IPS DF 4.7 (cell line): Measurements from ENCODE around the gene MEIOC.
"Not testable (repeated sequence)": the region's sequence is repeated elsewhere in the genome, so short reads cannot be mapped to it uniquely, and the experiment has no call there.

Source experiments
- DNase-seq: peaks from one replicate; pipeline ENCODE4 v3.0.0-alpha.2; 2013; ENCODE audit warnings: low spot score; ENCODE audit errors: extremely low read depth

The MEIOC gene

GRCh38 chr17:44647736-44648135, 8.5 kb upstream of the MEIOC start:
- DNase-seq = no peak

- DNase-seq = no peak
Measured at GRCh38 chr17:44648963-44649362, 7.3 kb upstream of the MEIOC start.

- no peak for DNase-seq
Measured at GRCh38 chr17:44651228-44651627, 5.0 kb upstream of the MEIOC start.

GRCh38 chr17:44652727-44653126, 3.5 kb upstream of the MEIOC start:
- no peak for DNase-seq

- no peak for DNase-seq
Measured at GRCh38 chr17:44653384-44653783, 2.9 kb upstream of the MEIOC start.

GRCh38 chr17:44653954-44654353, 2.3 kb upstream of the MEIOC start:
- no peak for DNase-seq

- DNase-seq = no peak
Measured at GRCh38 chr17:44661835-44662234, 5.6 kb downstream of the MEIOC start.

GRCh38 chr17:44663095-44663494, 6.8 kb downstream of the MEIOC start:
- DNase-seq = no peak

- DNase-seq = no peak
Measured at GRCh38 chr17:44664867-44665266, 8.6 kb downstream of the MEIOC start.

GRCh38 chr17:44666006-44666405, 9.7 kb downstream of the MEIOC start:
- no peak for DNase-seq

- no peak for DNase-seq
Measured at GRCh38 chr17:44672479-44673093, 16.3 kb downstream of the MEIOC start.

- no peak for DNase-seq
Measured at GRCh38 chr17:44673893-44674292, 17.6 kb downstream of the MEIOC start.

GRCh38 chr17:44677136-44677535, 20.9 kb downstream of the MEIOC start:
- DNase-seq = no peak

GRCh38 chr17:44683303-44683702, 27.0 kb downstream of the MEIOC start:
- not testable (repeated sequence) for DNase-seq

GRCh38 chr17:44687756-44688155, 31.5 kb downstream of the MEIOC start:
- DNase-seq = no peak

GRCh38 chr17:44688200-44688599, 31.9 kb downstream of the MEIOC start:
- no peak for DNase-seq

GRCh38 chr17:44688675-44689476, 32.6 kb downstream of the MEIOC start:
- DNase-seq = no peak

GRCh38 chr17:44689477-44690217, 33.4 kb downstream of the MEIOC start, which contains the start of gene CCDC43:
Gene CCDC43, minus strand, starts transcription at chr17:44689776. Its CDS starts 23 bp downstream, at chr17:44689753.
- no peak for DNase-seq

GRCh38 chr17:44690746-44691306, 34.6 kb downstream of the MEIOC start:
- DNase-seq = not testable (repeated sequence)

GRCh38 chr17:44693609-44694008, 37.3 kb downstream of the MEIOC start:
- DNase-seq = no peak

GRCh38 chr17:44700288-44700687, 44.0 kb downstream of the MEIOC start:
- not testable (repeated sequence) for DNase-seq
